ENCODE measurements around the gene LTN1.

Gene LTN1

GRCh38 chr21:28986677-28987076, 6.0 kb downstream of the LTN1 start:
- no peak overlapping the region for H3K27ac ChIP-seq (ENCODE audit: low read depth, low read length)
- no peak overlapping the region for H2AFZ ChIP-seq (ENCODE audit: low read length, unreplicated experiment)
- peaks cover 23% of the 10 kb centered on the region for H3K4me1 ChIP-seq (ENCODE audit: control insufficient read depth, insufficient read depth, low read length, unreplicated experiment)
- peaks cover 45% of the 10 kb centered on the region for H3K79me2 ChIP-seq (ENCODE audit: control insufficient read depth, insufficient read depth, low read length, unreplicated experiment)
- no peak overlapping the region for H3K4me3 ChIP-seq (ENCODE audit: low read depth, low read length)
- peaks cover 12% of the 10 kb centered on the region for H3K36me3 ChIP-seq (ENCODE audit: insufficient read depth, low read length)
- no peaks in the 10 kb centered on the region for H3K27me3 ChIP-seq (ENCODE audit: insufficient read depth, low read length)

GRCh38 chr21:28982637-28983036, 10.0 kb downstream of the LTN1 start:
- Histone ChIP-seq H3K4me1 (ENCODE audit: control insufficient read depth, insufficient read depth, low read length, unreplicated experiment) (peaks cover 4% of the 10 kb centered on the region), H2AFZ (ENCODE audit: low read length, unreplicated experiment) (no peak overlapping the region), H3K27ac (ENCODE audit: low read depth, low read length) (no peak overlapping the region), H3K79me2 (ENCODE audit: control insufficient read depth, insufficient read depth, low read length, unreplicated experiment) (peaks cover 20% of the 10 kb centered on the region), H3K4me3 (ENCODE audit: low read depth, low read length) (no peak overlapping the region), H3K36me3 (ENCODE audit: insufficient read depth, low read length) (peaks cover 12% of the 10 kb centered on the region), H3K27me3 (ENCODE audit: insufficient read depth, low read length) (no peaks in the 10 kb centered on the region)

- H3K79me2 ChIP-seq (ENCODE audit: control insufficient read depth, insufficient read depth, low read length, unreplicated experiment), result peaks cover 4% of the 10 kb centered on the region
- H2AFZ ChIP-seq (ENCODE audit: low read length, unreplicated experiment), result no peak overlapping the region
- peaks cover 12% of the 10 kb centered on the region for H3K36me3 ChIP-seq (ENCODE audit: insufficient read depth, low read length)
- H3K4me1 ChIP-seq (ENCODE audit: control insufficient read depth, insufficient read depth, low read length, unreplicated experiment), result no peaks in the 10 kb centered on the region
- no peak overlapping the region for H3K27ac ChIP-seq (ENCODE audit: low read depth, low read length)
- H3K4me3 ChIP-seq (ENCODE audit: low read depth, low read length), result no peak overlapping the region
- no peaks in the 10 kb centered on the region for H3K27me3 ChIP-seq (ENCODE audit: insufficient read depth, low read length)
These were observed 13.6 kb downstream of the LTN1 start for GRCh38 chr21:28979092-28979491.

GRCh38 chr21:28975397-28975796, 17.3 kb downstream of the LTN1 start:
- Histone ChIP-seq H3K27me3 (ENCODE audit: insufficient read depth, low read length) (no peaks in the 10 kb centered on the region), H3K4me3 (ENCODE audit: low read depth, low read length) (no peak overlapping the region), H3K79me2 (ENCODE audit: control insufficient read depth, insufficient read depth, low read length, unreplicated experiment) (peaks cover 5% of the 10 kb centered on the region), H2AFZ (ENCODE audit: low read length, unreplicated experiment) (no peak overlapping the region), H3K36me3 (ENCODE audit: insufficient read depth, low read length) (peaks cover 21% of the 10 kb centered on the region), H3K27ac (ENCODE audit: low read depth, low read length) (peak overlapping the region; percentile 54; the same call in 1 of the 2 replicates), H3K4me1 (ENCODE audit: control insufficient read depth, insufficient read depth, low read length, unreplicated experiment) (no peaks in the 10 kb centered on the region)

GRCh38 chr21:28974531-28975227, 18.0 kb downstream of the LTN1 start:
- H3K36me3 ChIP-seq (ENCODE audit: insufficient read depth, low read length), result peaks cover 27% of the 10 kb centered on the region

GRCh38 chr21:28972398-28972797, 20.3 kb downstream of the LTN1 start:
- H3K27ac ChIP-seq (ENCODE audit: low read depth, low read length), result no peak overlapping the region
- H2AFZ ChIP-seq (ENCODE audit: low read length, unreplicated experiment), result no peak overlapping the region
- H3K79me2 ChIP-seq (ENCODE audit: control insufficient read depth, insufficient read depth, low read length, unreplicated experiment), result peaks cover 5% of the 10 kb centered on the region
- no peaks in the 10 kb centered on the region for H3K4me1 ChIP-seq (ENCODE audit: control insufficient read depth, insufficient read depth, low read length, unreplicated experiment)
- H3K27me3 ChIP-seq (ENCODE audit: insufficient read depth, low read length), result no peaks in the 10 kb centered on the region
- no peak overlapping the region for H3K4me3 ChIP-seq (ENCODE audit: low read depth, low read length)
- H3K36me3 ChIP-seq (ENCODE audit: insufficient read depth, low read length), result peaks cover 37% of the 10 kb centered on the region

More at GRCh38 chr21:28974531-28975227, 18.0 kb downstream of the LTN1 start:
- peak overlapping the region; percentile 53; the same call in 1 of the 2 replicates for H3K27ac ChIP-seq (ENCODE audit: low read depth, low read length)
- no peak overlapping the region for H2AFZ ChIP-seq (ENCODE audit: low read length, unreplicated experiment)
- no peak overlapping the region for H3K4me3 ChIP-seq (ENCODE audit: low read depth, low read length)
- H3K27me3 ChIP-seq (ENCODE audit: insufficient read depth, low read length), result no peaks in the 10 kb centered on the region
- H3K4me1 ChIP-seq (ENCODE audit: control insufficient read depth, insufficient read depth, low read length, unreplicated experiment), result no peaks in the 10 kb centered on the region
- H3K79me2 ChIP-seq (ENCODE audit: control insufficient read depth, insufficient read depth, low read length, unreplicated experiment), result peaks cover 5% of the 10 kb centered on the region

GRCh38 chr21:28971171-28971570, 21.5 kb downstream of the LTN1 start:
- Histone ChIP-seq H3K27me3 (ENCODE audit: insufficient read depth, low read length) (no peaks in the 10 kb centered on the region), H3K4me3 (ENCODE audit: low read depth, low read length) (no peak overlapping the region), H3K36me3 (ENCODE audit: insufficient read depth, low read length) (peaks cover 45% of the 10 kb centered on the region), H3K27ac (ENCODE audit: low read depth, low read length) (no peak overlapping the region), H3K79me2 (ENCODE audit: control insufficient read depth, insufficient read depth, low read length, unreplicated experiment) (peaks cover 5% of the 10 kb centered on the region), H2AFZ (ENCODE audit: low read length, unreplicated experiment) (no peak overlapping the region), H3K4me1 (ENCODE audit: control insufficient read depth, insufficient read depth, low read length, unreplicated experiment) (no peaks in the 10 kb centered on the region)

- no peaks in the 10 kb centered on the region for H3K27me3 ChIP-seq (ENCODE audit: insufficient read depth, low read length)
- no peak overlapping the region for H3K4me3 ChIP-seq (ENCODE audit: low read depth, low read length)
These were observed 28.8 kb downstream of the LTN1 start for GRCh38 chr21:28963831-28964230.

GRCh38 chr21:28962465-28962864, 30.2 kb downstream of the LTN1 start:
- Histone ChIP-seq H3K36me3 (ENCODE audit: insufficient read depth, low read length) (peaks cover 26% of the 10 kb centered on the region), H3K4me1 (ENCODE audit: control insufficient read depth, insufficient read depth, low read length, unreplicated experiment) (peaks cover 7% of the 10 kb centered on the region), H3K27ac (ENCODE audit: low read depth, low read length) (no peak overlapping the region), H3K79me2 (ENCODE audit: control insufficient read depth, insufficient read depth, low read length, unreplicated experiment) (no peaks in the 10 kb centered on the region), H3K4me3 (ENCODE audit: low read depth, low read length) (no peak overlapping the region), H2AFZ (ENCODE audit: low read length, unreplicated experiment) (no peak overlapping the region), H3K27me3 (ENCODE audit: insufficient read depth, low read length) (no peaks in the 10 kb centered on the region)

More at GRCh38 chr21:28963831-28964230, 28.8 kb downstream of the LTN1 start:
- peaks cover 23% of the 10 kb centered on the region for H3K36me3 ChIP-seq (ENCODE audit: insufficient read depth, low read length)
- H3K4me1 ChIP-seq (ENCODE audit: control insufficient read depth, insufficient read depth, low read length, unreplicated experiment), result peaks cover 5% of the 10 kb centered on the region
- H3K79me2 ChIP-seq (ENCODE audit: control insufficient read depth, insufficient read depth, low read length, unreplicated experiment), result no peaks in the 10 kb centered on the region
- H3K27ac ChIP-seq (ENCODE audit: low read depth, low read length), result no peak overlapping the region
- H2AFZ ChIP-seq (ENCODE audit: low read length, unreplicated experiment), result no peak overlapping the region

- H3K79me2 ChIP-seq (ENCODE audit: control insufficient read depth, insufficient read depth, low read length, unreplicated experiment), result no peaks in the 10 kb centered on the region
- no peak overlapping the region for H3K4me3 ChIP-seq (ENCODE audit: low read depth, low read length)
- no peak overlapping the region for H2AFZ ChIP-seq (ENCODE audit: low read length, unreplicated experiment)
- H3K27ac ChIP-seq (ENCODE audit: low read depth, low read length), result no peak overlapping the region
- H3K4me1 ChIP-seq (ENCODE audit: control insufficient read depth, insufficient read depth, low read length, unreplicated experiment), result peaks cover 7% of the 10 kb centered on the region
- peaks cover 26% of the 10 kb centered on the region for H3K36me3 ChIP-seq (ENCODE audit: insufficient read depth, low read length)
- no peaks in the 10 kb centered on the region for H3K27me3 ChIP-seq (ENCODE audit: insufficient read depth, low read length)
These were observed 30.8 kb downstream of the LTN1 start for GRCh38 chr21:28961927-28962326.

- H3K27ac ChIP-seq (ENCODE audit: low read depth, low read length), result peak overlapping the region; percentile 75
- no peak overlapping the region for H2AFZ ChIP-seq (ENCODE audit: low read length, unreplicated experiment)
- peaks cover 28% of the 10 kb centered on the region for H3K36me3 ChIP-seq (ENCODE audit: insufficient read depth, low read length)
- H3K4me1 ChIP-seq (ENCODE audit: control insufficient read depth, insufficient read depth, low read length, unreplicated experiment), result peaks cover 7% of the 10 kb centered on the region
- no peak overlapping the region for H3K4me3 ChIP-seq (ENCODE audit: low read depth, low read length)
- H3K27me3 ChIP-seq (ENCODE audit: insufficient read depth, low read length), result no peaks in the 10 kb centered on the region
- H3K79me2 ChIP-seq (ENCODE audit: control insufficient read depth, insufficient read depth, low read length, unreplicated experiment), result no peaks in the 10 kb centered on the region
These were observed 32.4 kb downstream of the LTN1 start for GRCh38 chr21:28960245-28960644.
